ENCODE results near the gene PCED1A. TPM values are rescaled to one million over a fixed set of nuclear protein-coding genes. Genes with fewer than 3 reads are reported as not detected.

The PCED1A gene, protein sequence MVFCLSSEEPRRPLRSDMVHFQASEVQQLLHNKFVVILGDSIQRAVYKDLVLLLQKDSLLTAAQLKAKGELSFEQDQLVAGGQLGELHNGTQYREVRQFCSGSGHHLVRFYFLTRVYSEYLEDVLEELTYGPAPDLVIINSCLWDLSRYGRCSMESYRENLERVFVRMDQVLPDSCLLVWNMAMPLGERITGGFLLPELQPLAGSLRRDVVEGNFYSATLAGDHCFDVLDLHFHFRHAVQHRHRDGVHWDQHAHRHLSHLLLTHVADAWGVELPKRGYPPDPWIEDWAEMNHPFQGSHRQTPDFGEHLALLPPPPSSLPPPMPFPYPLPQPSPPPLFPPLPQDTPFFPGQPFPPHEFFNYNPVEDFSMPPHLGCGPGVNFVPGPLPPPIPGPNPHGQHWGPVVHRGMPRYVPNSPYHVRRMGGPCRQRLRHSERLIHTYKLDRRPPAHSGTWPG
- polyA plus RNA-seq (2014; cell fraction: cytosol; rRNA removed), result 62.0 and 73.3 TPM in 2 replicates
- polyA plus RNA-seq (2014; cell fraction: nucleus; rRNA removed), result 352 and 364 TPM in 2 replicates

GRCh38 chr20:2840138-2840966, at the start of gene PCED1A, which contains the start of gene VPS16:
Gene PCED1A (minus strand): TSS chr20:2840655. CDS start chr20:2839912, 743 bp downstream.
Gene VPS16 (plus strand): TSS chr20:2840745. CDS start chr20:2840775, 30 bp downstream.
- DNase-seq (ENCODE audit: low spot score), result peak; percentile 86

- DNase-seq (ENCODE audit: low spot score), result no peak
Observed at GRCh38 chr20:2889797-2890196, 49.3 kb upstream of the PCED1A start.

- DNase-seq (ENCODE audit: low spot score), result no peak
Observed at GRCh38 chr20:2889209-2889608, 48.8 kb upstream of the PCED1A start.

- DNase-seq (ENCODE audit: low spot score), result no peak
Observed at GRCh38 chr20:2888224-2888955, 47.9 kb upstream of the PCED1A start.

- DNase-seq (ENCODE audit: low spot score), result no peak
Observed at GRCh38 chr20:2887715-2888114, 47.3 kb upstream of the PCED1A start.

DNA sequence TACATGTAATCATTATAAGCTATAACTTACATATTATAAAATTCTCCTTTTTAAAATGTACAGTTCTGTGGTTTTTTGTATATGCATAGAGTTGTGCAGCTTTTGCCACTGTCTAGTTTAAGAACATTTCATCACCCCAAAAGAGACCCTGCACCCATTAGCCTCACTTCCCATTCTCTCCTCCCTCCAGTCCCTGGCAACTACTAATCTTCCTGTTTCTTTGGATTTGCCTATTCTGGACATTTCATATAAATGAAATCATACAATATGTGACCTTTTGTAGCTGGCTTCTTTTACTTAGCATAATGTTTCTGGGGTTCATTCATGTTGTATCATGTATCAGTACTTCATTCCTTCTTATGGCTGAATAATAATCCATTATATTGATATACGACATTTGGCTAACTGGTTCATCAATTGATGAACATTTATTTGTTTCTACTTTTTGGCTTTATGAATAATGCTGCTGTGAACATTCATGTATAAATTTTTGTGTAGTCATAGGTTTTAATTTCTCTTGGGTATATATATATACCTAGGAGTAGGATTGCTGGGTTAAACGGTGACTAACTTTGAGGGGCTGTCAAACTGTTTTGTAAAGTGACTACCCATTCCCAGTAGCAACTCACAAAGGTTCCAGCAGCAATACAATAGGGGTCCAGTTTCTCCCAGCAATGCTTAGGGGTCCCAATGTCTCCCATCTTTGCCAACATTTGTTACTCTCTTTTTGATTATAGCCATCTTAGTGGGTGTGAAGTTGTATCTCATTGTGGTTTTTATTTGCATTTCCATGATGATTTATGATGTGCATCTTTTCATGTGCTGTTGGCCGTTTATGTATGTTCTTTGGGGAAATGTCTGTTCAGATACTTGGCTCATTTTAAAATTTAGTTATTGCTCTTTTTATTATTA, 43.5 kb upstream of the PCED1A start:
- DNase-seq (ENCODE audit: low spot score), result no peak

DNA sequence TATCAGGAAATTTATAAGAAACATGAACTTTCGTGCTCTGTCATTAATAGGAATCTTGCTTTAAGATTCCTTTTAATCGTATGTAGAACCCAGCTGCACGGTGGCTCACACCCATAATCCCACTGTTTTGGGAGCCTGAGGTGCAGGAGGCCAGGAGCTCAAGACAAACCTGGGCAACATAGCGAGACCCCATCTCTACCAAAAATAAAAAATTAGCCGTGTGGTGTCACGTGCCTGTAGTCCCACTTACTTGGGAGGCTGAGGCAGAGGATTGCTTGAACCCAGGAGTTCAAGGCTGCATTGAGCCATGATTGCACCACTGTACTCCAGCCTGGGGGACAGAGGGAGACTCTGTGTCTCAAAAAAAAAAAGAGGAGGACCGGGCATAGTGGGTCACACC, 40.2 kb upstream of the PCED1A start:
- DNase-seq (ENCODE audit: low spot score), result no peak

- DNase-seq (ENCODE audit: low spot score), result no peak
Observed at GRCh38 chr20:2879146-2879545, 38.7 kb upstream of the PCED1A start.

DNA sequence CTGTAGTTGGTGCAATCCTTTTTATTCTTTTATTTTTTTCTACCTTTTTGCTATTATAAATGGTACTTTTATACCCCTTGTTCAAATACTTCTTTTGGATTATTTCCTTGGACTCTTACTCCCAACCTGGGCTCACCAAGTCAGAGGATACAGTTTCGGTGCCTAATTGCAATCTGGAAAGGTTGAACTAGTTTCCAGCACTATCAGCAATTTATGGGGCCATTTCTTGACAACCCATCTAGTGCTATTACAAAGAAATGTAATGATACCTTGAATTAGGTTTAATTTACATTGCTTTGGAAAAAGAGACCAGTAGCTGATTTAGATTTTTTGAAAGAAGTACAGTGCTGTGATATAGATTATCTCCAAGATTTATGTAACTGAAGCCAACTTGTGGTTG, 38.1 kb upstream of the PCED1A start:
- no peak for DNase-seq (ENCODE audit: low spot score)

DNA sequence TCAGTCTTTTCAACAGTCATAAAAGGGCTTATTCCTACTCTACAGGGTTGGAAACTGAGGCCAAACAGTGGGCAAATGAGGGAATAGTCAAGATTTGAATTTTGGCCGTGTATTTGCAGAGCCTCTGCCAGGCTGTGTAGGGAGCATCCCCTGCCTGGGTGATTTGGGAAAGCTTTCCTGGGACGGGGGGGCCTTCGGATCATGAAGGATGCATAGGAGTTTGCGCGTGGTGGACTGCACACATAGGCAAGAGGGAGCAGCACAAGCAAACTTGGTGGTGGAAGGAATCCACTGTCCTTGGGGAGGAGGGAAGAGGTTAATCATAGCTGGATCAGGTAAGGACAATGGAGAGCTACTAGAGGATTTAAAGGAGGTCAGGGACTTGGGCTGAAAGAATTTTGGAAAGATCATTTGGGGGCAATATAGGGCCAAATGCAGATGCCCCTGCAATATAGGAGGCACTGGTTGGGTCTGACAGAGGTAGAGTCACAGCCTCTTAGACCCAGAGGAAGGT, 35.3 kb upstream of the PCED1A start:
- DNase-seq (ENCODE audit: low spot score), result no peak

GRCh38 chr20:2874456-2874855, 34.0 kb upstream of the PCED1A start:
- DNase-seq (ENCODE audit: low spot score), result no peak

DNA sequence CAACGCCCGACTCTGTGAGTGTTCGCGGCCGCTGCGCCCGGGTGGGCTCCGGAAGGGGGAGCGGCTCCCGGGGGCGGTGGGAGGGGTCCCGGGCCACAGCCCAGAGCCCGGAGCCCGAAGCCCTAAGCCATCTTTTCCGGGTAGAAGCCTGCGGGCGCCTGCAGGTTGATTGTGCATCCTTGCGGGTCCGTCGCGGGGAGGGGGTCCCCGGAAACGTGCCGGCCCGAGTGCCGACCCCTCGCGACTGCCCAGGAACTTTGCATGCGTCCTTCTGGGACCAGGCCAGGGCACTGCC, 33.2 kb upstream of the PCED1A start:
- DNase-seq (ENCODE audit: low spot score), result peak; percentile 54

DNA sequence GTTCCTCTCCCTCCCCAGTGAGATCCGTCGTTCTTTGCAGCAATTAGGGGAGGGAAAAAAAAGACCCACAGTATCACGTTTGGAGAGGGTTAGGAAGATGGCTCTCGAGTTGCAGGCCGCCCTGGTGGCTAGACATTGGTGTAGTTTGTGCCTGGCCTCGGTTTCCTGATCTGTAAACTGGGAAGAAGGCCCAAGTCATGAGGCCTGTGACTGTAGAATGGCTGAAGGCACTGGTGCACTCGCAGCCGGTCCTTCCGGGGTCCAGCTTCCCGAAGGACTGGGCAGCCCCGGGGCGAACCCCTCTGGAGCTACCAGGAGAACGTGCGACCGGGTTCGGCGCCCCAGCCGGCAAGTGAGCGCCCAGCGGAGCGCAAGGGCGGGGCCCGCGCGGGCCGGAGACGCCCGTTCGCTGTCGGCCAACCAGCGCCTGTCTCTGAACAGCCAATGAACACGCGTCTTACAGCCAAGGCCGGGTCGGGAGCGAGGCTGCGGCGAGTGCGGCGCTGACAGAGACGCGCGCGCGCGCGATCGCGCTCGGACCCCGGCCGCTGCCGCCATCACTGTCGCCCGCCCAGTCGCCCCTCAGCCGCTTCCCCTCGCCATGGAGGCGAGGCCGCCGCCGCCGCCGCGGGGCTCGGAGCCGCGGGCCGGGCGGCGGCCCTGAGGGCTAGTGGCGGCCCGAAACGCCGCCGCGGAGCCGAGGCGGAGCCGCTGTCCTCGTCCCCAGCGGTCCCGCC, 32.7 kb upstream of the PCED1A start, which contains the start of gene PTPRA:
PTPRA (plus strand) TSS at position 472 of the 737 bp plus-strand sequence. CDS start 90,797 bp downstream, outside the sequence.
- DNase-seq (ENCODE audit: low spot score), result peak; percentile 92

- no peak for DNase-seq (ENCODE audit: low spot score)
Observed at GRCh38 chr20:2872459-2873009, 32.1 kb upstream of the PCED1A start.

- no peak for DNase-seq (ENCODE audit: low spot score)
Observed at GRCh38 chr20:2871661-2872458, 31.4 kb upstream of the PCED1A start.

DNA sequence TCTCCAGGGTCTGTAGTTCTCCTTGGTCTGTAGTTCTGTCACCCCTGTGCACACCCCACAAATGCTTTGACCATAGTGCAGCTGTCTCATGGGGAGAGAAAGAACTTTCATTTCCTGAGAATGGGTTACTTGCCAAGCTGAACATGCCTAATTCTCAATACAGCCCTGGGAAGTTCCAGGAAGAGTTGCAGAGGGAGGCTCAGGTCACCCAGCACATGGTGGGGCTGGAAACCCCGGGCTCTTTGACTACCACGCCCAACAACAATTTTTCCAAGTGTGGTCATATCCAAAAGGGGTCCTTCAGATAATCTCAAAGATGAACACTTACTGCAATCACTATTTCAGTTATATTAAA, 30.6 kb upstream of the PCED1A start:
- no peak for DNase-seq (ENCODE audit: low spot score)

- no peak for DNase-seq (ENCODE audit: low spot score)
Observed at GRCh38 chr20:2869381-2869780, 28.9 kb upstream of the PCED1A start.

DNA sequence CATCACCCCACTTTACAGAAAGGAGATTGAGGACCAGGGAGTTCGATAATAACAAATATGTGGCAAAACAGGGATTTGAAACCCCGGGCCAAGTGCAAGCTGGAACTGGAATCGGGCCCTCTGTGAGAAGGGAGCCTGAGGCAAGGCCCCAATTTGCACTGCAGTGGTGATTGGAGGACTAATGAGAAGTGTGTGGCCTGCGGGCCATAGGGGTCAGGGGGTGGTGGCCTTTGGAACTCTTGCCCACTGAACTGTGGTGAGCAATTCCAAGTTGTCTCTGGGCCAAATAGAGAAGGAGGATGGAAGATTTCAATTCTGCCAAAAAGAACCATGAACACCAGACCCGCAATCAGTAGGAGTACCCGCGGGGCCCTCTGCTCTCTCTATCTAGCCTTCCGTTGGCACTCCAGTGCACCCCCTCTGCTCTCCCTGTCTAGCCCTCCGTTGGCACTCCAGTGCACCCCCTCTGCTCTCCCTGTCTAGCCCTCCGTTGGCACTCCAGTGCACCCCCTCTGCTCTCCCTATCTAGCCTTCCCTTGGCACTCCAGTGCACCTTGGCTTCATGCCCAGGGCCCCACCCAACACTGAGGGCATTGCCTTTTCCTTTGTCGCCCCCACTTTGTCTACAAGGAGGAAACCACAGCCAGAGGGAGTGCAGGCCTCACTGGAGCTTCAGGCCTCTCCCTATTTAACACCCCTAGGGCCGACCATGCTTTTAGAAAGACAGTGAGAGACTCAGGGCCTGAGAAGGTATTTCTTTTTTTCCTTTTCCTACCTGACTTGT, 26.8 kb upstream of the PCED1A start:
- no peak for DNase-seq (ENCODE audit: low spot score)
